PFSK-1 (cell line): ENCODE data around the gene CDC20B.

Experiments used
- FOXP2 ChIP-seq: optimal IDR thresholded peaks from 2 replicates; pipeline ENCODE3; 2011; ENCODE audit warnings: borderline replicate concordance, control low read depth, inconsistent platforms; ENCODE audit not compliant: insufficient read depth; ENCODE audit errors: extremely low read length, extremely low read depth
- POLR2AphosphoS5 ChIP-seq: IDR thresholded peaks from 2 replicates; pipeline ENCODE4 v1.6.1; 2012; ENCODE audit warnings: low read depth, mild to moderate bottlenecking, control low read depth, low read length, moderate library complexity
- REST ChIP-seq, 2 experiments: IDR thresholded peaks; 2 replicates each; pipeline versions ENCODE4 v1.6.1 to v1.8.0; 2011 to 2012; ENCODE audit warnings: low read depth in 2 of 2, low read length in 2 of 2, control low read depth in 1 of 2, inconsistent platforms in 1 of 2, mild to moderate bottlenecking in 1 of 2, moderate library complexity in 1 of 2; ENCODE audit not compliant: insufficient read depth in 1 of 2
- SIN3A ChIP-seq: IDR thresholded peaks from 2 replicates; pipeline ENCODE4 v1.6.1; 2012; ENCODE audit warnings: mild to moderate bottlenecking, low read length, moderate library complexity, borderline replicate concordance; ENCODE audit not compliant: insufficient read depth
- TAF1 ChIP-seq: IDR thresholded peaks from 2 replicates; pipeline ENCODE4 v1.6.1; 2012; ENCODE audit warnings: low read length, control low read depth, borderline replicate concordance; ENCODE audit not compliant: insufficient read depth

Gene CDC20B

GRCh38 chr5:55187370-55187769 lies 14.4 kb upstream of the CDC20B start:
- TF ChIP-seq TAF1 (no peak), POLR2AphosphoS5 (no peak), REST (IDR thresholded peaks at IDR 0.05; ENCODE audit: insufficient read depth in 1 of 2, low read depth in 2 of 2, low read length in 2 of 2) (no peak), FOXP2 (no peak), SIN3A (no peak)

- no peak for TF ChIP-seq SIN3A
- TF ChIP-seq POLR2AphosphoS5, result no peak
- TF ChIP-seq REST (IDR thresholded peaks at IDR 0.05; ENCODE audit: insufficient read depth in 1 of 2, low read depth in 2 of 2, low read length in 2 of 2), result no peak
- TF ChIP-seq TAF1, result no peak
- TF ChIP-seq FOXP2, result no peak
These were observed 7.0 kb upstream of the CDC20B start for GRCh38 chr5:55180016-55180415.

GRCh38 chr5:55177078-55177477 lies 4.1 kb upstream of the CDC20B start:
- TF ChIP-seq TAF1, result no peak
- TF ChIP-seq POLR2AphosphoS5, result no peak
- TF ChIP-seq REST (IDR thresholded peaks at IDR 0.05; ENCODE audit: insufficient read depth in 1 of 2, low read depth in 2 of 2, low read length in 2 of 2), result no peak
- TF ChIP-seq SIN3A, result no peak
- no peak for TF ChIP-seq FOXP2

GRCh38 chr5:55176176-55176818 lies 3.3 kb upstream of the CDC20B start:
- TF ChIP-seq TAF1, result no peak
- TF ChIP-seq POLR2AphosphoS5, result no peak
- TF ChIP-seq REST (IDR thresholded peaks at IDR 0.05; ENCODE audit: insufficient read depth in 1 of 2, low read depth in 2 of 2, low read length in 2 of 2), result no peak
- no peak for TF ChIP-seq FOXP2
- no peak for TF ChIP-seq SIN3A

GRCh38 chr5:55175781-55176175 lies 2.8 kb upstream of the CDC20B start:
- no peak for TF ChIP-seq SIN3A
- no peak for TF ChIP-seq REST (IDR thresholded peaks at IDR 0.05; ENCODE audit: insufficient read depth in 1 of 2, low read depth in 2 of 2, low read length in 2 of 2)
- TF ChIP-seq TAF1, result no peak
- TF ChIP-seq POLR2AphosphoS5, result no peak
- TF ChIP-seq FOXP2, result no peak
